Measurements from ENCODE around the gene CCL27. TPM values are rescaled to one million over a fixed set of nuclear protein-coding genes. Genes with fewer than 3 reads are reported as not detected.

Gene CCL27
- polyA plus RNA-seq, 3 donors from 2014 or later, result not detected

DNA sequence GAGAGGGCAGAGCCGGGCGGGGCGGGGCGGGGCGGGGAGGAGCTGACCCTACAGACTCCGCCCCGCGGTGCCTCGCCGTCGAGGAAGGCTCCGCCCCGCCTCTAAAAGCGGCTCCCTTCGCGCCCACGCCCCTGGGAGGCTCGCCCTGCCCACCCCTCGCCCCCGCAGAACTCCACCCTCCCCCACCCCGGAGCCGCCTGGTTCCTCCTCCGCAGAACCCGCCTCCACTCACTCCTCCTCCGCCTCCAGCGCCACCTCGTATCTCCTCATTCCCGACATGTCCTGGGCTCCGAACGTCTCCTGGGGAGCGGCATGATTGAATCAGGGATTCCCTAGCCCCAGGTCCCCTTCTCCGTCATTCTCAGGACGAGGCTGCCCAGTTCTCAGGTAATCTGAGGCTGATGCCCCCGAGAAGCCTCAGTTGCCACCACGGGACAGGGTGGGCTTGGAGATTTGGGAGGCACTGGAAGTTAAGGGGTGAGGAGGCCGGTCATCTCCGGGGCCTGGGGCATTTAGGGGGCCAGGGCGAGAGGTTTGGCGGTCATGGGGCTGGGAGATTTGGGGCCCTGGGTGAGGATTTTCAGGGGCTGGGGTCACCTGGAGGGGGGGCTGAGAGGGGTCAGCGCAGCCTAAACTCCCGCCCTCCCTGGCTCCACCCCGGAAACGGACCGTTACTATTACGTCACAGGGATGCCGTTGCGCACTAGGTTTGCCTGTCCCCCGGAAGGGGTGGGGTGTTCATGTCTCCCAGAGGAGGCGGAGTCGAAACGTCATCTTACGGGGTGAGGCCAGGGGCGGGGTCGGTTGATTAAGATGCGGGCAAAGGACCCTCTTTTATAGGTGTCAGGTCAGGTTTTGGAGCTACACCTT is 3.2 kb upstream of the CCL27 start:
- Mint-ChIP-seq H3K4me1 (peaks cover 13 to 18% of the 10 kb centered on the region in 2 donors), H3K4me3 (peak overlapping the region; percentile 82 to 91 (median 88)), H3K27ac (peak overlapping the region; percentile 87 to 96 (median 94)), H3K27me3 (ENCODE audit: low read depth in 3 of 3) (peaks cover 3 to 11% (median 7%) of the 10 kb centered on the region in 3 donors), H3K9me3 (peaks cover 0 to 2% (median 0%) of the 10 kb centered on the region in 6 donors), H3K36me3 (peaks cover 0 to 7% (median under 1%) of the 10 kb centered on the region in 3 donors)
- DNase-seq, result peak; percentile 85 to 87 (median 85)

DNA sequence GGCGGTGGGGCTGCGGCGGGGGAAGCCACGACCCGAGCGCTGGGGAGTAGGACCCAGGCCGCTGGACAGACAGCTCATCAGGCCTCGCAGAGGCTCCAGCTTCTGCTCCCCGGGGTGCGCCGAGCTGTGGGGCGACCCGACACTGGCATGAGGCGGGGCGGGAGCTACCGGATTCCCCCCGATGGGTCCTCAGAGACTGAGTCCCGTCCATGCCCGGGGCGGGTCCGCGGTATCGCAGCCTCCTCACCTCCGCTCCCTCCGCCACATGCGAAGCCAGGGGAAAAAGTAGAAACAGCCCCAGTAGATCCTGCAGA is 2.6 kb upstream of the CCL27 start:
- Mint-ChIP-seq H3K4me1 (peaks cover 13 to 18% of the 10 kb centered on the region in 2 donors), H3K9me3 (peaks cover 0 to 2% (median 0%) of the 10 kb centered on the region in 6 donors), H3K36me3 (peaks cover 0 to 11% (median 3%) of the 10 kb centered on the region in 3 donors), H3K27me3 (ENCODE audit: low read depth in 3 of 3) (peaks cover 3 to 13% (median 7%) of the 10 kb centered on the region in 3 donors), H3K27ac (peak overlapping the region; percentile 91 to 94 (median 93)), H3K4me3 (peak overlapping the region; percentile 82 to 91 (median 88))
- no peak for DNase-seq

DNA sequence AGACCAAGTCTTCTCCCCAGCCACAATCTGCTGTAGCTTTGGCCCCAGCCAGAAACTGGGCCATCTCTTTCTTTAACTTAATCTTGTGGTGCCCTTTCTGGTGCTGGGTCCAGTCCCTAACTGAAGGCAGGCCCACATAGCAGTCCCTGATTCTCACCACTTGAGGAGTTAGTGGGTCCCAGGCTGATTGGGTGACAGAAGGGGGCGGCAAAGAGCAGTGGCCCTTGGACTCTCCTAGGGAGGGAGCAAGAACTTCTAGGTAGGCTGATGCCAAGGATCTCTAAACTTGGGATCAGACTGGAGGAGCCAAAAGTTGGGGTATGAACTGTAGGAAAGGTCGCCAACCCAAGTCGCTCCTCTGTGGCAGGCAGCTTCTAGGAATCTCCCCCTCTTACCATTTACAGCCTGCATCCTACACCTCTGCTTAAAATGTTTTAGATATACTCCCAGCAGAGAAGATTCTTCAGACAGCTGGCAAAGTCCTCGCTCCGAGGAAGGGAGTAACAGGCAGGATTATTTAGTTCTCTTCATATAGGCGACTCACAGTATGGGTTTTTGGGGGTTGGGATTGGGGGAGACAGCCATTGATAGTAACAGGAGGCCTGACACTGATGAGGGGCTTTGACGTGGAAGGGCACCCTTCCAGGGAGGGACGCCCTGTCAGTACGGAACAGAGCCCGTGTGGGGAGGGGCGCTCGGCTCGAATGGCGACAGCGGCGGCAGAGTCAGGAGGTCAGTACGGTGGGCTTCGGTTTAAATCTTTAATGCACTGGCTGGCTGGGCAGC is 2.0 kb upstream of the CCL27 start:
- peaks cover 3 to 14% (median 7%) of the 10 kb centered on the region in 3 donors for H3K27me3 Mint-ChIP-seq (ENCODE audit: low read depth in 3 of 3)
- H3K9me3 Mint-ChIP-seq, result peaks cover 0 to 2% (median 0%) of the 10 kb centered on the region in 6 donors
- peaks cover 13 to 18% of the 10 kb centered on the region in 2 donors for H3K4me1 Mint-ChIP-seq
- H3K36me3 Mint-ChIP-seq, result peaks cover 0 to 11% (median 3%) of the 10 kb centered on the region in 3 donors
- peak overlapping the region; percentile 82 to 91 (median 88) for H3K4me3 Mint-ChIP-seq
- DNase-seq, result peak; percentile 63 to 70 (median 65)
- peak overlapping the region; percentile 88 to 94 (median 92) for H3K27ac Mint-ChIP-seq

DNA sequence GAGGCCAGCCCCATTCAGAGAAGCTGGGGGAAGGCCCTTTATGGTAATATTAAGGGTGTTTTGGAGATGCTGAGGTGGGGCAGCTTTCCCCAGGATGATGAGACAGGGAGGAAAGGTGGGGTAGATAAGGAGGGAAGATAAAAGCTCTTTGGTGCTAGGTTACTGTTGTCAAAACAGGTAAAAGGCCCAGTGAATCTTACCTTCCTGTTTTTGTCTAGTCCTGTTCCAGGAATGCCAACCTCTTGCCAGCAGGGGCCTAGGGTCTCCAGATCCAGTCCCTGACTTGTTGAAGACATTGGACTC is 797 bp upstream of the CCL27 start:
- peaks cover 13 to 18% of the 10 kb centered on the region in 2 donors for H3K4me1 Mint-ChIP-seq
- H3K9me3 Mint-ChIP-seq, result no peaks in the 10 kb centered on the region
- H3K27ac Mint-ChIP-seq, result peak overlapping the region in 3 of 6 donors; percentile 19 to 94 (median 49)

DNA sequence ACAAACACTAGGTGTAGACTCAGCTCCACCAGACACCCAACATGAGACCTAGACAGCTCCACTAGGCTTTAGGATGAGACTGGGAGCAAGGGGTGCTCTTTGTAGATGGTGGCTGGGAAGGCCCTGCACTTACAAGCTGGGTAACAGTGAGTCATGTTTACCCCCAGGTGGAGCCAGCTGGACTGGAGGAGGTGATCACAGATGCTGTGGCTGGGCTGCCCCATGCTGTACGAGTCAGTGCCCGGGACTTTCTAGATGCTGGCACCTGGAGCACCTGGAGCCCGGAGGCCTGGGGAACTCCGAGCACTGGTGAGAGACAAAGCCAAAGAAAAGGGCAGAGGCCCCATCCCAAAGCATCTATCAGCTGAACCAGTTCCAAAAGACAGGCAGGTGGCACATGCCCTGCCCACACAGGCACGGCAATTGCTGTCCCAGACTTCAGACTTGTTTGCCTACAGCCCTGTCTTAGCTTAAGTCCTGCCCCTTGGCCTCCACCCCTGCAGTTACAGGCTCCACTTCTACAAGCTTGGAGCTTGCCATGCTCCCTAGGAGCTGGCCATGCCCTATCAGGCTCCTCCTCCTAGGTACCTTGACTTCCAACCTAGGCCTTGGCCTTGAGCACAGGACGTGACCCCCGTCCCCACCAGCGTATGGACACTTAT is 2.7 kb downstream of the CCL27 start:
- DNase-seq, result no peak
- Mint-ChIP-seq H3K27me3 (ENCODE audit: low read depth in 3 of 3) (peaks cover 0 to 7% (median 3%) of the 10 kb centered on the region in 3 donors), H3K9me3 (no peaks in the 10 kb centered on the region), H3K4me3 (no peak overlapping the region), H3K27ac (no peak overlapping the region), H3K36me3 (peaks cover 0 to 11% (median 3%) of the 10 kb centered on the region in 3 donors), H3K4me1 (peaks cover 7 to 8% of the 10 kb centered on the region in 2 donors)

More for the DNA sequence above, 797 bp upstream of the CCL27 start:
- Mint-ChIP-seq H3K36me3 (peaks cover 0 to 11% (median 3%) of the 10 kb centered on the region in 3 donors), H3K27me3 (ENCODE audit: low read depth in 3 of 3) (peaks cover 4 to 14% (median 7%) of the 10 kb centered on the region in 3 donors), H3K4me3 (no peak overlapping the region)
- DNase-seq, result no peak

DNA sequence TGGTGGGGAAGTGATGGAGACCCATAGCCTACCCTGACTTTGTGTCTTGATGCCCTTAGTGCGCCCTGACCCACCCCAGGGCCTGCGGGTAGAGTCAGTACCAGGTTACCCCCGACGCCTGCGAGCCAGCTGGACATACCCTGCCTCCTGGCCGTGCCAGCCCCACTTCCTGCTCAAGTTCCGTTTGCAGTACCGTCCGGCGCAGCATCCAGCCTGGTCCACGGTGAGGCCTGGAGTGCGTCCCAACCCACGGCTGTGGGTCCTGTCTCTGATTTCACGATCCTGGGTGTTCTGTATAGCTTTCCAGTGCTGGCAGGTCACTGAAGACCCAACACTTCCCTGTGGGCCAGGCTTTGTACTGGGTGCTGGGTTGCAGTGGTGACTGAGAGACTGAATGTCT is 4.0 kb downstream of the CCL27 start:
- DNase-seq, result no peak
- Mint-ChIP-seq H3K27me3 (ENCODE audit: low read depth in 3 of 3) (peaks cover 0 to 7% (median 3%) of the 10 kb centered on the region in 3 donors), H3K9me3 (no peaks in the 10 kb centered on the region), H3K4me1 (no peaks in the 10 kb centered on the region), H3K27ac (no peak overlapping the region), H3K4me3 (no peak overlapping the region), H3K36me3 (peaks cover 0 to 11% (median 3%) of the 10 kb centered on the region in 3 donors)

DNA sequence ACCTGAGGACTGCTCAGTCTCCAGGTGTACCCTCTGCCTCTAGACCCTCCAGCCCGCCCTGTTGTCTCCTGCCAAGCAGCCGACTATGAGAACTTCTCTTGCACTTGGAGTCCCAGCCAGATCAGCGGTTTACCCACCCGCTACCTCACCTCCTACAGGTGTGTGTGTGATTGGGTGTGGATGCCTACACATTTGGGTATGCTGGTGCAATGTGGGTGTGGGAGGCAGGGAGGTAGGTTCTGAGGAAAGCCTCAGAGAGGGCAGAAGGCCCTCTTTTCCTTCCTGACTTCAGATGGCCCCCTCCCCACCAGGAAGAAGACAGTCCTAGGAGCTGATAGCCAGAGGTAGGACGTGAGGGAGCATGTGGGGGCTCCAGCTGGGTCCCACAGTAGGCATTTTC is 5.5 kb downstream of the CCL27 start:
- DNase-seq, result no peak
- H3K36me3 Mint-ChIP-seq, result peaks cover 0 to 11% (median 7%) of the 10 kb centered on the region in 3 donors
- H3K9me3 Mint-ChIP-seq, result no peaks in the 10 kb centered on the region
- peaks cover 0 to 7% (median 3%) of the 10 kb centered on the region in 3 donors for H3K27me3 Mint-ChIP-seq (ENCODE audit: low read depth in 3 of 3)
- peaks cover 12 to 15% of the 10 kb centered on the region in 2 donors for H3K4me1 Mint-ChIP-seq
- no peak overlapping the region for H3K4me3 Mint-ChIP-seq
- no peak overlapping the region for H3K27ac Mint-ChIP-seq

DNA sequence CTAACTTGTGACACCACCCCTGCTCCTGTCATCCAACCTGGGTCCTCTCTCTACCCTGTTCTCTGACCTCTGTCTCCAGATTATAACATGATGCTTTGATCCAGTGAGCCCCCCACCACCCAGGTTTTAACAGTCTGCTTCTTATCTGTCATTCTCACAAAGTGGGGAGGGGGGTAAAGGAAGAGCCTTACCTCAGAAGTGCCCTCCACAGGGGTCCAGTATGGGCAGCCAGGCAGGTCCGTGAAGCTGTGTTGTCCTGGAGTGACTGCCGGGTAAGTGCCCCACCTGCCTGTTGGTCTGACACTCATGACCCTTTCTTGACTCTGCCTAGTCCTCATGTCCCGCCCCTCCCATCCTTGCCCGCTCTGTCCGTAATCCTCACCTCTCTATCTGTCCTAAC is 7.1 kb downstream of the CCL27 start:
- H3K9me3 Mint-ChIP-seq, result no peaks in the 10 kb centered on the region
- peaks cover 0 to 5% (median 1%) of the 10 kb centered on the region in 3 donors for H3K36me3 Mint-ChIP-seq
- H3K27me3 Mint-ChIP-seq (ENCODE audit: low read depth in 3 of 3), result peaks cover 0 to 3% (median 2%) of the 10 kb centered on the region in 3 donors
- DNase-seq, result no peak
- H3K4me3 Mint-ChIP-seq, result no peak overlapping the region
- no peak overlapping the region for H3K27ac Mint-ChIP-seq
- H3K4me1 Mint-ChIP-seq, result peaks cover 12 to 15% of the 10 kb centered on the region in 2 donors

DNA sequence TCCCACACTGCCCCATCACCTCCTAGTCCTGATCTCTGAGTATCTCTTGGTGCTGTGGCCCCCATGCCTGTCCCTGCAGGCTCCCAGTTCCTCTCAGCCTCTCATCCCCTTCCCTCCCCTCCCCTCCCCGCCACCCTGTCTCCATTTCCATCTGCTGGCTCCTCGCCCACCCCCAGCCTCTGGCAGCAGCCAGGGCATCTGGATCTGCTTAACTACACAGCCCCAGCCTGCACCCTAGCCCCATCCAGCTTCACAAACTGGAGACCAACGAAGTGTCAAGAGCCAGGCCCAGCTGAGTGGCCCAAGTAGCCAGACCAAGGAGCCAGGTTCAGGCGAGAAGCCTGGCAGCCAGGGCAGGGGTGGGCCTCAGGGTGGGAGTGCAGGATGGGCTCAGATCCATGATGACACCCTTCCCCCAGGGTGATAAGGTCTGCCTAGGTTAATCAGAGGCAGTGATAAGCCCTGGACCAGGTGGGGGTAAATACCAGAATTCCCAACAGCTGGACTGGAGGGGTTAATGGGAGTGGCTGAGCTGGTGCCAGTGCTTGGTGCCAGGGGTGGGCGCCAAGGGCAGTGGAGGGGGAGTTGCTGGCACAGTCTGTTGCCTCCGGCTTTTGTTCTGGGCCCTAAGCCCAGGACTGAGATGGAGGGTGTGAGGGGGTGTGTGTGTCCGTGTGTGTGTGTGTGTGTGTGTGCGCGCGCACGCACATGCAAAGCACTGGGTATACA is 8.0 kb downstream of the CCL27 start:
- Mint-ChIP-seq H3K9me3 (no peaks in the 10 kb centered on the region), H3K36me3 (peaks cover under 1 to 5% (median 2%) of the 10 kb centered on the region in 3 donors), H3K4me3 (no peak overlapping the region), H3K27me3 (ENCODE audit: low read depth in 3 of 3) (peaks cover 0 to 3% (median under 1%) of the 10 kb centered on the region in 3 donors), H3K4me1 (peaks cover 12 to 17% of the 10 kb centered on the region in 2 donors), H3K27ac (no peak overlapping the region)
- no peak for DNase-seq

DNA sequence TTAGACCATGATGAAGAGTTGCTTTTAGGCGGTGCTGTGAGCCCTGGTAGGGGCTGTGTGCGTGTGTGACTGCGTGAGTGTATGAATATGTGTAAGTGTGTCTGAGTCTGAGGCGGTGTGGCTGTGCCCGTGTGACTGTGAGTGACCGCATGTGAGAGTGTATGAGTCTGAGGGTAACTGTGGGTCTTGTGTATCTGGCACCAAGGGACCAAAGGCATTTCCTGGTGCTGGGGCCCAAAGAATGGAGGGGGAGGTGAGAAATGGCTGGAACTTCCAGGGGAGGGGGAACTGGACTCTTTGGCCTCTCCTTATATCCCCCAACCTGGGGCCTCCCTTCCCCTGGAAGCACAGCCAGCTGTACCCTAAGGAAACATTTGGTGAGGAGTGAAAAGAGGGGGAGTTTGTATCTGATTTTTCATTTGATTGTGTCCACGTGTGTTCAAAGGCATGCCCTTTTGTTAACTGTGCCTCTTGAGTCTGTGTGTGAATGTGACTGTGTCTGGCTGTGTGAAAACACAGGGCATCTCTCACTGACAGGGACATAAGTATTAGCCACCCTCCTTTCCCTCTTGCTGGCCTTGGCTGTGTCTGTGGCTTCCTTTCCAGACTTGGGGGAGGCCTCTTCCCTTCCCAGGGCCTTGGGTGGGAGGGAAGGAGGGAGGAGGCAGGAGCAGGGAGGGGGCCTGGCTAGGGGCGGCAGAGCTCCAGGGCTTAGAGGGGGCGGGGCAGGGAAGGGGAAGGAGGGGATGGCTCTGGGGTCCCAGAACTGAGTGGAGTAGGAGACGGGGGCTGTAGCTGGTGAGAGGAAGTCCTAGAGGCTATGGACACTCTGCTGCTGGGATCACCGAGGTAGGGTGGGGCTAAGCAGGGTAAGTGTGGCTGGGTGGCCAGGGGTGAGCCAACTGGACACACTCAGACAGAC is 9.0 kb downstream of the CCL27 start:
- H3K27me3 Mint-ChIP-seq (ENCODE audit: low read depth in 3 of 3), result peaks cover 0 to 3% (median 0%) of the 10 kb centered on the region in 3 donors
- H3K27ac Mint-ChIP-seq, result peak overlapping the region in 3 of 6 donors; percentile 23 to 73 (median 29)
- no peak for DNase-seq
- peaks cover 18 to 26% of the 10 kb centered on the region in 2 donors for H3K4me1 Mint-ChIP-seq
- no peak overlapping the region for H3K4me3 Mint-ChIP-seq
- no peaks in the 10 kb centered on the region for H3K9me3 Mint-ChIP-seq
- H3K36me3 Mint-ChIP-seq, result peaks cover 7 to 11% (median 10%) of the 10 kb centered on the region in 3 donors

DNA sequence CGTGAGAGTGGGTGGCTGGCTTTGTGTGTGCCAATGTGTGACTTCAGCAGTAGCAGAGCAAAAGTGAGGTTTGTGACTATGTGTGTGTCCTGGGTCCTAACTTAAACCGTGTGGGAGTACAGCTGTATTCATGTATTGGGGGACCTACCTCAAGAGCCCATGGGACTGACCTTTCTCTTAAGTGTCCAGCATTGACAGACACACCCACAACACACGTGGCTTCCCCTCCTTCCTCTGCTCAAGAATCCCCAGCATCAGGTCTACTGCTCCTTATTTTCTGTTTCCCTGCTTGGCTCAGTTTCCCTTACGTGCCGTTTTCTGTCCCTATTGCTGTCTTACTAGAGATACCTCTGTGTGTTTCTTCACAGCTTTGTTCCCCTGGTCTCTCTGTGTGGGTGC is 9.9 kb downstream of the CCL27 start:
- Mint-ChIP-seq H3K9me3 (no peaks in the 10 kb centered on the region), H3K36me3 (peaks cover 9 to 14% (median 13%) of the 10 kb centered on the region in 3 donors), H3K27me3 (ENCODE audit: low read depth in 3 of 3) (peaks cover 0 to 2% (median 1%) of the 10 kb centered on the region in 3 donors), H3K4me1 (peaks cover 24 to 34% of the 10 kb centered on the region in 2 donors), H3K27ac (peak overlapping the region in 3 of 6 donors; percentile 18 to 73 (median 48)), H3K4me3 (peak overlapping the region in 1 of 5 donors; percentile 36)
- DNase-seq, result no peak
